ENCODE results near the gene SPARCL1. TPM values are rescaled to one million over a fixed set of nuclear protein-coding genes. Genes with fewer than 3 reads are reported as not detected.

The SPARCL1 gene
- total and polyA plus RNA-seq, 2 donors (not counting 3 experiments of a cell fraction or from before 2014, with no cell fraction given) = not detected

- H3K36me3 ChIP-seq (ENCODE audit: control insufficient read depth in 2 of 2, extremely low read depth in 1 of 2, insufficient read depth in 2 of 2, low read length in 2 of 2) = no peaks in the 10 kb centered on the region
- H3K27ac ChIP-seq (ENCODE audit: insufficient read depth, low read depth, low read length) = no peak overlapping the region
- BruUV-seq (replicated peaks) = no TSS peak
- intact Hi-C loops (cut with micrococcal nuclease) = no loop called here
- H3K79me2 ChIP-seq (ENCODE audit: control insufficient read depth, insufficient read depth, low read length) = no peaks in the 10 kb centered on the region
- H3K9me1 ChIP-seq (replicated peaks; ENCODE audit: control insufficient read depth, extremely low read depth, insufficient read depth, low read length) = no peaks in the 10 kb centered on the region
- peak; percentile 21 for FAIRE-seq
- H3K4me3 ChIP-seq (replicated peaks in 1 of 3; ENCODE audit: insufficient read depth in 1 of 3, low read depth in 1 of 3, low read length in 3 of 3) = no peak overlapping the region
- TF ChIP-seq EZH2 (IDR thresholded peaks at IDR 0.05; ENCODE audit: borderline replicate concordance, low read depth, low read length, severe bottlenecking) (no peak), MAX (IDR thresholded peaks at IDR 0.05; ENCODE audit: insufficient read depth, insufficient read length) (no peak), GATA2 (IDR thresholded peaks at IDR 0.05; ENCODE audit: insufficient read depth, insufficient read length, low read depth, low read length) (no peak), FOS (IDR thresholded peaks at IDR 0.05; ENCODE audit: borderline replicate concordance, insufficient read depth, low read length) (no peak), MYC (IDR thresholded peaks at IDR 0.05; ENCODE audit: low read depth, low read length) (no peak), POLR2A (IDR thresholded peaks at IDR 0.05; ENCODE audit: low read depth, low read length) (no peak), POLR2AphosphoS5 (IDR thresholded peaks at IDR 0.05; ENCODE audit: insufficient read depth, low read depth, low read length) (no peak), JUN (IDR thresholded peaks at IDR 0.05; ENCODE audit: borderline replicate concordance, insufficient read depth, insufficient read length, low read depth) (no peak)
- TF ChIP-seq, protein P1, sequence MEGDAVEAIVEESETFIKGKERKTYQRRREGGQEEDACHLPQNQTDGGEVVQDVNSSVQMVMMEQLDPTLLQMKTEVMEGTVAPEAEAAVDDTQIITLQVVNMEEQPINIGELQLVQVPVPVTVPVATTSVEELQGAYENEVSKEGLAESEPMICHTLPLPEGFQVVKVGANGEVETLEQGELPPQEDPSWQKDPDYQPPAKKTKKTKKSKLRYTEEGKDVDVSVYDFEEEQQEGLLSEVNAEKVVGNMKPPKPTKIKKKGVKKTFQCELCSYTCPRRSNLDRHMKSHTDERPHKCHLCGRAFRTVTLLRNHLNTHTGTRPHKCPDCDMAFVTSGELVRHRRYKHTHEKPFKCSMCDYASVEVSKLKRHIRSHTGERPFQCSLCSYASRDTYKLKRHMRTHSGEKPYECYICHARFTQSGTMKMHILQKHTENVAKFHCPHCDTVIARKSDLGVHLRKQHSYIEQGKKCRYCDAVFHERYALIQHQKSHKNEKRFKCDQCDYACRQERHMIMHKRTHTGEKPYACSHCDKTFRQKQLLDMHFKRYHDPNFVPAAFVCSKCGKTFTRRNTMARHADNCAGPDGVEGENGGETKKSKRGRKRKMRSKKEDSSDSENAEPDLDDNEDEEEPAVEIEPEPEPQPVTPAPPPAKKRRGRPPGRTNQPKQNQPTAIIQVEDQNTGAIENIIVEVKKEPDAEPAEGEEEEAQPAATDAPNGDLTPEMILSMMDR (IDR thresholded peaks at IDR 0.05; ENCODE audit: extremely low read depth in 1 of 2, insufficient read depth in 1 of 2, low read depth in 1 of 2, low read length in 2 of 2) = no peak
- H3K9ac ChIP-seq (replicated peaks; ENCODE audit: extremely low read depth, insufficient read depth, low read length) = no peak overlapping the region
- no peak overlapping the region for H3K4me2 ChIP-seq (ENCODE audit: insufficient read depth, low read length)
- POLR2A ChIA-PET = no interaction called here
- H3K4me1 ChIP-seq (ENCODE audit: control insufficient read depth, extremely low read depth, insufficient read depth, low read length) = no peaks in the 10 kb centered on the region
- CTCF ChIA-PET = interaction anchor here (1.5 kb wide), 1 partner anchor 12 kb away, joined by 4 read pairs; no protein-coding TSS in a partner anchor
- no peak overlapping the region for H2AFZ ChIP-seq (ENCODE audit: low read depth, low read length)
- DNase-seq (ENCODE audit: low read depth, low spot score) = peak; percentile 23
- H3K9me3 ChIP-seq (replicated peaks; ENCODE audit: control insufficient read depth, insufficient read depth, low read length) = no peaks in the 10 kb centered on the region
- H4K20me1 ChIP-seq (replicated peaks; ENCODE audit: control insufficient read depth, extremely low read depth, insufficient read depth, low read length) = no peaks in the 10 kb centered on the region
- dilution Hi-C loops (cut with MboI; ENCODE audit: extremely low pct_ligation_motif_present, low sequenced_read_pairs) = no loop called here
- H3K27me3 ChIP-seq (ENCODE audit: control insufficient read depth in 2 of 2, insufficient read depth in 2 of 2, low read length in 2 of 2) = peaks cover 0 to 6% of the 10 kb centered on the region in 2 experiments
Measured at GRCh38 chr4:87531621-87532020, 2.4 kb upstream of the SPARCL1 start.

All from endothelial cell of umbilical vein (primary cell).